IMR-90 (cell line): ENCODE data around the gene THAP10. TPM values are rescaled to one million over a fixed set of nuclear protein-coding genes. Genes with fewer than 3 reads are reported as not detected.

Experiments
- CHD1 ChIP-seq: IDR thresholded peaks from 2 replicates; pipeline ENCODE4 v1.6.1; 2012; ENCODE audit warnings: low read depth, low read length, improper control_type of control experiment
- MAZ ChIP-seq: IDR thresholded peaks from 2 replicates; pipeline ENCODE4 v1.6.1; 2012; ENCODE audit warnings: low read depth, mild to moderate bottlenecking, low read length, improper control_type of control experiment, moderate library complexity, borderline replicate concordance
- polyA plus RNA-seq, 3 experiments: library from polyadenylated mRNA; depleted of rRNA; stranded (reverse); fragments of >200 nt; gene quantifications; 2 replicates each; pipeline ENCODE4 v1.2.3, GENCODE V29; 2012; ENCODE audit warnings: low replicate concordance in 1 of 3
- total RNA-seq: library from RNA; depleted of rRNA; stranded (reverse); fragments of >200 nt; gene quantifications from 2 replicates; pipeline ENCODE4 v1.2.3, GENCODE V29; 2012
- TF ChIP-seq, protein P1 (sequence below): conservative IDR thresholded peaks from 2 replicates; pipeline ENCODE4 v1.5.1; 2012; ENCODE audit warnings: mild to moderate bottlenecking, low read depth, low read length, improper control_type of control experiment

THAP10 gene
- total and polyA plus RNA-seq, 2 of the 4 experiments (the other 2 are of a cell fraction), result 2.3 to 2.8 TPM

GRCh38 chr15:70875001-70875782 is 17.0 kb downstream of the THAP10 start (continued):
- TF ChIP-seq, protein P1, sequence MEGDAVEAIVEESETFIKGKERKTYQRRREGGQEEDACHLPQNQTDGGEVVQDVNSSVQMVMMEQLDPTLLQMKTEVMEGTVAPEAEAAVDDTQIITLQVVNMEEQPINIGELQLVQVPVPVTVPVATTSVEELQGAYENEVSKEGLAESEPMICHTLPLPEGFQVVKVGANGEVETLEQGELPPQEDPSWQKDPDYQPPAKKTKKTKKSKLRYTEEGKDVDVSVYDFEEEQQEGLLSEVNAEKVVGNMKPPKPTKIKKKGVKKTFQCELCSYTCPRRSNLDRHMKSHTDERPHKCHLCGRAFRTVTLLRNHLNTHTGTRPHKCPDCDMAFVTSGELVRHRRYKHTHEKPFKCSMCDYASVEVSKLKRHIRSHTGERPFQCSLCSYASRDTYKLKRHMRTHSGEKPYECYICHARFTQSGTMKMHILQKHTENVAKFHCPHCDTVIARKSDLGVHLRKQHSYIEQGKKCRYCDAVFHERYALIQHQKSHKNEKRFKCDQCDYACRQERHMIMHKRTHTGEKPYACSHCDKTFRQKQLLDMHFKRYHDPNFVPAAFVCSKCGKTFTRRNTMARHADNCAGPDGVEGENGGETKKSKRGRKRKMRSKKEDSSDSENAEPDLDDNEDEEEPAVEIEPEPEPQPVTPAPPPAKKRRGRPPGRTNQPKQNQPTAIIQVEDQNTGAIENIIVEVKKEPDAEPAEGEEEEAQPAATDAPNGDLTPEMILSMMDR, result peak; percentile 75
- TF ChIP-seq MAZ, result no peak
- TF ChIP-seq CHD1, result no peak
